BLaER1 treated with 17β-estradiol and CSF1 and Interleukin-3, amounts not matched to agents 10 nM and 100 nM (cell line): ENCODE measurements around the gene TC2N.

ENCODE experiments used
- H3K27ac ChIP-seq, 11 experiments: shearing (Covaris generic); formaldehyde crosslinking; 2 replicates each; pipeline ENCODE4 v1.8.1; 2022
- H3K27me3 ChIP-seq, 11 experiments: shearing (Covaris generic); formaldehyde crosslinking; 2 replicates each; pipeline ENCODE4 v1.8.1; 2022
- H3K36me3 ChIP-seq, 11 experiments: shearing (Covaris generic); formaldehyde crosslinking; 2 replicates each; pipeline ENCODE4 v1.8.1; 2022
- H3K4me1 ChIP-seq, 10 experiments: shearing (Covaris generic); formaldehyde crosslinking; 2 replicates each; pipeline ENCODE4 v1.8.1; 2022
- H3K4me2 ChIP-seq, 11 experiments: shearing (Covaris generic); formaldehyde crosslinking; 2 replicates each; pipeline ENCODE4 v1.8.1; 2022
- H3K4me3 ChIP-seq, 10 experiments: shearing (Covaris generic); formaldehyde crosslinking; 2 replicates each; pipeline ENCODE4 v1.8.1; 2022
- H3K9ac ChIP-seq, 11 experiments: shearing (Covaris generic); formaldehyde crosslinking; 2 replicates each; pipeline ENCODE4 v1.8.1; 2022
- H3K9me3 ChIP-seq, 11 experiments: shearing (Covaris generic); formaldehyde crosslinking; replicated peaks in 1 of 11; 2 replicates each; pipeline ENCODE4 v1.8.1; 2022
- H4K20me1 ChIP-seq, 11 experiments: shearing (Covaris generic); formaldehyde crosslinking; 2 replicates each; pipeline ENCODE4 v1.8.1; 2022
- Cebpa-rat ChIP-seq, 11 experiments: shearing (Covaris generic); IDR thresholded peaks; 2 replicates each; pipeline ENCODE4 v1.8.1; 2022

Gene TC2N

DNA sequence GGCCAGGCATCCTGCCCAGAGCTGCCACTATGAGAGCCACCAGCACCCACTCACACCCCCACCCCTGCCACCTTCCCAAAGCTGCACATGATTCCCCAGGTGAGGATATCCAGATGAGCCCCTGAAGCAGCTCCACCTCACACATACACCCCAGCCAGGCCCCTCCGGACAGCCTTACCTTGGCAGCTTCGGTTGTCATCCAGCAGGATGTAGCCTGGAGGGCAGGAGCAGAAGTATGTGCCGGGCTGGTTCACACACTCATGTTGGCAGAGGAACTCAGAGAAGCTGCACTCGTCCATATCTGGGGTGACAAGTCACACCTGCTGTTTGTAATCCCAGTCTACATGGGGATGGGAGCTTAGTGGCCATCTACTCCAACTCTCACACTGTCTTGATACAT lies 15.4 kb upstream of the TC2N start:
- H3K27me3 ChIP-seq = no peaks in the 10 kb centered on the region
- H3K27ac ChIP-seq = no peak overlapping the region
- no peaks in the 10 kb centered on the region for H3K36me3 ChIP-seq
- H3K4me1 ChIP-seq = peaks cover 0 to 5% (median 2%) of the 10 kb centered on the region in 10 experiments; a peak in 11 of 20 replicates
- H3K4me2 ChIP-seq = no peak overlapping the region
- H3K9ac ChIP-seq = no peak overlapping the region
- no peak for TF ChIP-seq Cebpa-rat (IDR thresholded peaks at IDR 0.05)
- no peaks in the 10 kb centered on the region for H3K9me3 ChIP-seq
- no peak overlapping the region for H3K4me3 ChIP-seq
- no peaks in the 10 kb centered on the region for H4K20me1 ChIP-seq

GRCh38 chr14:91882369-91882768 lies 15.0 kb upstream of the TC2N start:
- Histone ChIP-seq H3K9me3 (no peaks in the 10 kb centered on the region), H3K4me3 (no peak overlapping the region), H3K27me3 (no peaks in the 10 kb centered on the region), H3K4me1 (peaks cover 0 to 9% (median 6%) of the 10 kb centered on the region in 10 experiments; a peak in 16 of 20 replicates), H4K20me1 (no peaks in the 10 kb centered on the region), H3K4me2 (no peak overlapping the region), H3K36me3 (no peaks in the 10 kb centered on the region), H3K9ac (no peak overlapping the region), H3K27ac (no peak overlapping the region)
- TF ChIP-seq Cebpa-rat (IDR thresholded peaks at IDR 0.05) = no peak

DNA sequence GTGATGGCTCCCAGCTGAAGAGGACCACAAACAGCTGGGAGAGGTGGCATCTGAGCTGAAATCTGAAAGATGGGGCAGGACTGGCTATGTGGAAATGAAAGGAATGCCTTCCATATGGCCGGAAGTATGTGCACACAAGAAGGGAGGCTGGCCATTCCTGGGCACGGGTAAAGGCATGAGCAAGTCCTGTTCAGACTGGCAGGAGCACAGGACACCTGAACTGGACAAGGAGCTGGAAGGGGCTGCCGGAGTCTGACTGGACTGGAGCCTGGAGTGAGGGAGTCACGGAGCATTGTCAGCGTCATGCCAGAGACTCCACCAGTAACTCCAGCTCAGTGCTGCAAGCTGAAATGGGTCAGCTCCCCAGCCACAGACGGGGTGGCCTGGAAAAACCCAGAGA lies 11.9 kb upstream of the TC2N start:
- no peak overlapping the region for H3K4me2 ChIP-seq
- no peaks in the 10 kb centered on the region for H3K36me3 ChIP-seq
- H3K27ac ChIP-seq = no peak overlapping the region
- H3K4me3 ChIP-seq = no peak overlapping the region
- no peaks in the 10 kb centered on the region for H4K20me1 ChIP-seq
- no peaks in the 10 kb centered on the region for H3K9me3 ChIP-seq
- H3K9ac ChIP-seq = no peak overlapping the region
- peaks cover under 1 to 25% (median 22%) of the 10 kb centered on the region in 10 experiments; a peak in 17 of 20 replicates for H3K4me1 ChIP-seq
- H3K27me3 ChIP-seq = no peaks in the 10 kb centered on the region
- no peak for TF ChIP-seq Cebpa-rat (IDR thresholded peaks at IDR 0.05)

GRCh38 chr14:91878274-91878673 lies 10.9 kb upstream of the TC2N start:
- H3K27ac ChIP-seq = no peak overlapping the region
- no peak overlapping the region for H3K4me3 ChIP-seq
- no peak for TF ChIP-seq Cebpa-rat (IDR thresholded peaks at IDR 0.05)

GRCh38 chr14:91877376-91877915 lies 10.1 kb upstream of the TC2N start:
- H3K9me3 ChIP-seq = no peaks in the 10 kb centered on the region
- H3K9ac ChIP-seq = no peak overlapping the region
- no peaks in the 10 kb centered on the region for H3K36me3 ChIP-seq
- TF ChIP-seq Cebpa-rat (IDR thresholded peaks at IDR 0.05) = no peak
- H3K4me2 ChIP-seq = peak overlapping the region in 8 of 11 experiments; percentile 42 to 60 (median 50); a peak in 17 of 22 replicates
- H3K27me3 ChIP-seq = no peaks in the 10 kb centered on the region
- H3K4me1 ChIP-seq = peaks cover 18 to 42% (median 39%) of the 10 kb centered on the region in 10 experiments
- no peak overlapping the region for H3K4me3 ChIP-seq
- no peak overlapping the region for H3K27ac ChIP-seq
- H4K20me1 ChIP-seq = 0 out of 22 replicates have a peak, but pooled peaks cover 0 to under 1% (median 0%) of the 10 kb centered on the region in 11 experiments

More at GRCh38 chr14:91878274-91878673, 10.9 kb upstream of the TC2N start:
- Histone ChIP-seq H3K4me1 (peaks cover 9 to 34% (median 31%) of the 10 kb centered on the region in 10 experiments), H3K36me3 (no peaks in the 10 kb centered on the region), H3K4me2 (no peak overlapping the region; a peak in 1 of 22 replicates), H4K20me1 (no peaks in the 10 kb centered on the region), H3K9ac (no peak overlapping the region), H3K9me3 (no peaks in the 10 kb centered on the region), H3K27me3 (no peaks in the 10 kb centered on the region)

GRCh38 chr14:91876492-91876891 lies 9.2 kb upstream of the TC2N start:
- Histone ChIP-seq H3K4me3 (no peak overlapping the region), H3K4me1 (peaks cover 27 to 52% (median 49%) of the 10 kb centered on the region in 10 experiments), H3K27me3 (no peaks in the 10 kb centered on the region), H3K27ac (no peak overlapping the region), H3K36me3 (no peaks in the 10 kb centered on the region), H3K4me2 (no peak overlapping the region), H3K9ac (no peak overlapping the region), H3K9me3 (no peaks in the 10 kb centered on the region), H4K20me1 (0 out of 22 replicates have a peak, but pooled peaks cover 0 to 5% (median 0%) of the 10 kb centered on the region in 11 experiments)
- TF ChIP-seq Cebpa-rat (IDR thresholded peaks at IDR 0.05) = no peak

DNA sequence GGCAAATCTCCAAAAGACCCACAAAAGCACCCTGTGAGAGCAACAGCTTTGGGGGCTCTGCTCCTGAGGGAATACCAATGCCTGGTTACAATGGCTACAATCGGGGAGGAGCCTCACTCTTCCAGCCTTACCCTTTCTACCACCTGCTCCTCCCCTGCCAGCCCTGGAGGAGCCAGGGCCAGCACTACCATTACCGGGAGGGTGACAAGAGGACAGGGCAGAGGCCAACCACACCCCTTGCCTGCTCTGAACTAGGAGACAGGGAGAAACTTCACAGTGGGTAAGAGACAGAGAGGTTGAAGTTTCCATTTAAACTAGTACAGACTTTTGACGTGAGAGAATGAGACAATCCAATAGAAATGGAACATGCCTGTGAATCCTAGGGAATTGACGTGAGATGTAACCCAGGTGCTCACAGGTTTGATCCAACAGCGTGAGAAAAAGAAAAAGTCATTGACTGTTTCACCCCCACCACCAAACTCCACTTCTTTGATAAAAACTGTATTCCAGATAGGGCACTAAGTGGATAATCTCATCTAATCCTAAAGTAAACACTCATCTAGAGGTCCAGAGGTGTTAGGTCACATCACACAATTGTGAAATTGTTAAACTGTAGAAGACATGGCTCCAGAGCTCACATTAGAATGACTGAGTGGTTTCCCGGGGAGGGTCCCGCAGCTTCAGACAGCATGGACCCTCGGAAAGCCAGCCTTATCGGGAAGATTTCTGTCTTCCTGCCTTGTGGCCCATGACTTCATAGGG lies 8.4 kb upstream of the TC2N start:
- no peak for TF ChIP-seq Cebpa-rat (IDR thresholded peaks at IDR 0.05)
- peaks cover 30 to 58% (median 53%) of the 10 kb centered on the region in 10 experiments for H3K4me1 ChIP-seq
- no peaks in the 10 kb centered on the region for H3K27me3 ChIP-seq
- no peak overlapping the region for H3K4me3 ChIP-seq
- H3K9ac ChIP-seq = no peak overlapping the region
- peak overlapping the region in 4 of 11 experiments; percentile 3 to 89 (median 46); a peak in 1 of 22 replicates for H3K4me2 ChIP-seq
- H3K27ac ChIP-seq = no peak overlapping the region
- H3K36me3 ChIP-seq = no peaks in the 10 kb centered on the region
- H3K9me3 ChIP-seq = no peaks in the 10 kb centered on the region
- 0 out of 22 replicates have a peak, but pooled peaks cover 0 to 5% (median 0%) of the 10 kb centered on the region in 11 experiments for H4K20me1 ChIP-seq

DNA sequence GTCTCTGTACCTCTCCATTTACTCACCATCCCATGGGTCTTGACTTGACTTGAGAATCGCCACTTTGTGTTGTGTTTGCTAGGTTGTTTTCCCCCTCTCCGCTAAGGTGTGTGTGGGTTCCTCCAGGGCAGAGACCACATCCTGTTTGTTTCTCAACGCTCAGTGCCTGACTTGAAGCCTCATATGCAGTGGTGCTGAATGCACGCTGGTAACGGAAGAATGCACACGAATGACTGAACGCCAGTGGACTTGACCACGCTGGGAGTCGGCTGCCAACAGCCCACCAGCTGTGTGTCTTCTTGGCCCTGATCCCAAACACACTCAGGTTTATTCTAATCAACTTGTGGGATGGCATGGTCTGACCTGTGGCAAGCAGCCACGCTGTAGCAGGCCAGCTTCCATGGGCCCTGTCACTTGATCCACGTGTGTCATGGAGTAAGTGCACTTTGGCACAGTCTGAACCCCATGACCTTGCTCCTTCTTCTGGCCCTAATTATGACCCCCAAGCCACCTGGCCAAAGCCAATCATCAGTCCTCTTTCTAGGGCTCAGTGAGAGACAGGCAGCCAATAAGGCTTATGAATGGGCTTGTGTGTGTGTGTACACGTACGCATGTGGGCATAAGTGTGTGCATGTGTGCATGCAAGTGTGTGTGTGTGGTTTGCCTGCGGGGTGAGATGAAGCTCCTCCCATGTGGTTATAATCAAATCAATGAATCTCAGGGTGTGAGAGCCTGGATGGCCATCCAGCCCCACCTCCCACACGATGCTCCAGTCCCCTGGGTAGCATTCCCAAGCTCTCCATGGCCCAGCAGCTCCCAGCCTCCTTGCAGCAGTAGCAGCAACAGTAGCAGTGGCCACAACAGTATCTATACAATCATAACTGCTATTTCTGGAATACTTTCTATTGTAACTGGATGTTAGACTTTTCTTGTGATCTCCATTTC lies 6.4 kb upstream of the TC2N start:
- TF ChIP-seq Cebpa-rat (IDR thresholded peaks at IDR 0.05) = no peak
- peak overlapping the region; percentile 71 to 90 (median 79) for H3K4me2 ChIP-seq
- peaks cover 0 to 3% (median 1%) of the 10 kb centered on the region in 11 experiments; a peak in 13 of 22 replicates for H3K9me3 ChIP-seq
- H3K4me3 ChIP-seq = 0 out of 20 replicates have a peak overlapping the region, but pooled peaks of 1 of the 10 experiments have one; percentile 4
- H3K36me3 ChIP-seq = no peaks in the 10 kb centered on the region
- H3K4me1 ChIP-seq = peaks cover 30 to 72% (median 65%) of the 10 kb centered on the region in 10 experiments
- H4K20me1 ChIP-seq = 0 out of 22 replicates have a peak, but pooled peaks cover 0 to 5% (median 0%) of the 10 kb centered on the region in 11 experiments
- H3K27ac ChIP-seq = peak overlapping the region in 9 of 11 experiments; percentile 7 to 68 (median 45); a peak in 13 of 22 replicates
- no peaks in the 10 kb centered on the region for H3K27me3 ChIP-seq
- peak overlapping the region in 2 of 11 experiments; percentile 0 to 24; a peak in 1 of 22 replicates for H3K9ac ChIP-seq
